H1 (cell line): ENCODE results near the gene ANAPC2. TPM values are rescaled to one million over a fixed set of nuclear protein-coding genes. Genes with fewer than 3 reads are reported as not detected.
A peak's percentile ranks its signal among the peaks of the same experiment; 100 is the strongest.

Experiments used
- ASH2L ChIP-seq: fragments of 200-600, 300-600 bp; sonication (generic); IDR thresholded peaks from one replicate; pipeline ENCODE4 v1.7.1; 2017; ENCODE audit warnings: low read length
- BRCA1 ChIP-seq: IDR thresholded peaks from 2 replicates; pipeline ENCODE4 v1.6.1; 2012; ENCODE audit warnings: low read depth, low read length, improper control_type of control experiment
- CHD2 ChIP-seq: IDR thresholded peaks from 2 replicates; pipeline ENCODE4 v1.6.1; 2012; ENCODE audit warnings: low read length, improper control_type of control experiment
- EP300 ChIP-seq, 2 experiments: IDR thresholded peaks; 1 replicate in 1 of 2; 2 replicates in 1 of 2; pipeline ENCODE4 v1.6.1; 2011 to 2012; ENCODE audit warnings: low read depth in 2 of 2, low read length in 2 of 2, mild to moderate bottlenecking in 2 of 2, borderline replicate concordance in 1 of 2, inconsistent platforms in 1 of 2, moderate library complexity in 1 of 2
- KDM5A ChIP-seq: fragments of 200-600 bp; IDR thresholded peaks from 2 replicates; pipeline ENCODE4 v1.7.1; 2012; ENCODE audit warnings: mild to moderate bottlenecking, low read length, inconsistent platforms, mixed read lengths
- NRF1 ChIP-seq: IDR thresholded peaks from 2 replicates; pipeline ENCODE4 v1.6.1; 2011; ENCODE audit warnings: mild to moderate bottlenecking, low read depth, low read length, improper control_type of control experiment
- PHF8 ChIP-seq: fragments of 200-600 bp; sonication (generic); conservative IDR thresholded peaks from 2 replicates; pipeline ENCODE4 v1.7.1; 2012; ENCODE audit warnings: low read depth, mild to moderate bottlenecking, inconsistent platforms, low read length, moderate library complexity
- RAD21 ChIP-seq, 2 experiments: IDR thresholded peaks in 1 of 2; conservative IDR thresholded peaks in 1 of 2; 2 replicates each; pipeline ENCODE4 v1.6.1; 2011; ENCODE audit warnings: low read depth in 2 of 2, low read length in 2 of 2, improper control_type of control experiment in 1 of 2, inconsistent platforms in 1 of 2, mild to moderate bottlenecking in 1 of 2, moderate library complexity in 1 of 2
- RBBP5 ChIP-seq: IDR thresholded peaks from 2 replicates; pipeline ENCODE4 v1.7.1; 2012; ENCODE audit warnings: low read depth, mild to moderate bottlenecking, inconsistent platforms, low read length, moderate library complexity, borderline replicate concordance
- SIN3A ChIP-seq, 2 experiments: IDR thresholded peaks in 1 of 2; conservative IDR thresholded peaks in 1 of 2; 2 replicates each; pipeline ENCODE4 v1.6.1; 2011 to 2012; ENCODE audit warnings: low read length in 2 of 2, improper control_type of control experiment in 1 of 2, low read depth in 1 of 2, mild to moderate bottlenecking in 1 of 2
- SIRT6 ChIP-seq: IDR thresholded peaks from one replicate; pipeline ENCODE4 v1.7.1; 2012; ENCODE audit warnings: low read length, inconsistent platforms
- SIX5 ChIP-seq: IDR thresholded peaks from 2 replicates; pipeline ENCODE4 v1.6.1; 2011; ENCODE audit warnings: mild to moderate bottlenecking, low read depth, low read length
- SP1 ChIP-seq: IDR thresholded peaks from 2 replicates; pipeline ENCODE4 v1.6.1; 2011; ENCODE audit warnings: low read depth, low read length
- SP2 ChIP-seq: IDR thresholded peaks from 2 replicates; pipeline ENCODE4 v1.6.1; 2012; ENCODE audit warnings: mild to moderate bottlenecking, low read length, inconsistent platforms
- SRF ChIP-seq: IDR thresholded peaks from 2 replicates; pipeline ENCODE4 v1.6.1; 2011; ENCODE audit warnings: mild to moderate bottlenecking, low read depth, low read length, moderate library complexity
- TBP ChIP-seq: IDR thresholded peaks from 2 replicates; pipeline ENCODE4 v1.6.1; 2011; ENCODE audit warnings: low read depth, low read length, improper control_type of control experiment
- TCF12 ChIP-seq: IDR thresholded peaks from 2 replicates; pipeline ENCODE4 v1.6.1; 2011; ENCODE audit warnings: low read depth, mild to moderate bottlenecking, low read length
- TEAD4 ChIP-seq: IDR thresholded peaks from 2 replicates; pipeline ENCODE4 v1.6.1; 2012; ENCODE audit warnings: low read depth, low read length, inconsistent platforms, mixed read lengths
- YY1 ChIP-seq: IDR thresholded peaks from 2 replicates; pipeline ENCODE4 v1.6.1; 2011; ENCODE audit warnings: low read depth, mild to moderate bottlenecking, low read length
- ZNF274 ChIP-seq: IDR thresholded peaks from 2 replicates; pipeline ENCODE4 v1.7.0; 2012; ENCODE audit warnings: low read length, borderline replicate concordance; ENCODE audit errors: extremely low read depth
- polyA plus RNA-seq, 7 experiments: library from polyadenylated mRNA; depleted of rRNA in 3 of 7; stranded (reverse) in 5 of 7; unstranded in 2 of 7; fragments of >200 nt in 5 of 7; fragments of 200-250 nt in 2 of 7; gene quantifications; 1 replicate in 5 of 7; 2 replicates in 1 of 7; 4 replicates in 1 of 7; pipeline versions ENCODE4 v1.2.1 to v1.2.3, GENCODE V29; 2011 to 2013; ENCODE audit warnings: missing spikeins in 2 of 7, mixed read lengths in 2 of 7
- total RNA-seq: library from RNA; stranded (reverse); fragmentation: NEBNext Ultra II Directional; extraction: Animal tissue kit (Norgen Biotek cat#: 25700); gene quantifications from 2 replicates; pipeline ENCODE4 v1.2.1, GENCODE V29; 2021
- TF ChIP-seq, protein P1 (sequence below): IDR thresholded peaks from 2 replicates; pipeline ENCODE4 v1.6.1; 2011; ENCODE audit warnings: low read length, improper control_type of control experiment
- TF ChIP-seq, protein P2 (sequence below): IDR thresholded peaks from 2 replicates; pipeline ENCODE4 v1.6.1; 2011; ENCODE audit warnings: low read depth, mild to moderate bottlenecking, low read length; ENCODE audit not compliant: insufficient read depth

The ANAPC2 gene
- total and polyA plus RNA-seq, 2 of the 8 experiments (the other 6 are each of a cell fraction or from before 2014, with no cell fraction given), result 30.2 to 37.7 TPM

DNA sequence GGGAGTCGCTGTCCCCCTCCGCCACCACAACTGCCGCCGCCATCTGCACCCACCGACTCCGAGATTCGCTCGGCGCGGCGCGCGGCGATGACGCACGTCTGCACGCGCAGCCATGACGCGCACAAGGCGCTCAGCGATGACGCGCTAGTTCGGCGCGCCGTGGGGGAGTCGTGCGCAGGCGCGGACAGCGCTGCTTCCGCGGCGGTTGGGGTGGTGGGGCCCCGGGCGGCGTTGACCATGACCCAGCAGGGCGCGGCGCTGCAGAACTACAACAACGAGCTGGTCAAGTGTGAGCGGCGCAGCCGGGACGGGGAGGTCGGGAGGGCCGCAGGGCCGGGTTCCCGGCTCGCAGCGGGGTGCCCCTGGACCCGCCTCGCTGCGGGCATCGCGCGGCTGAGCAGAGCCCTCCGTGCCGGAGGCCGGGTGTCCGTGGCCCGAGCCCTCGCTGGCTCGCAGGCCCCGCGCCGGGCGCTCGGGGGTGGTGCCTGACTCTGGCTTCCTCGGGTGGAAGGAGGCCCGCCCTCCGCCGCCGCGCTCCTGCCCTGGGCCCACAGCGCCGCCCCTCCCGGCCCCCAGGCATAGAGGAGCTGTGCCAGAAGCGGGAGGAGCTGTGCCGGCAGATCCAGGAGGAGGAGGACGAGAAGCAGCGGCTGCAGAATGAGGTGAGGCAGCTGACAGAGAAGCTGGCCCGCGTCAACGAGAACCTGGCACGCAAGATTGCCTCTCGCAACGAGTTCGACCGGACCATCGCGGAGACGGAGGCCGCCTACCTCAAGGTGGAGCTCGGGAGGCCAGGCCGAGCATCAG, at the start of gene ANAPC2, which contains the start of gene SSNA1 (continued):
- TF ChIP-seq, protein P1, sequence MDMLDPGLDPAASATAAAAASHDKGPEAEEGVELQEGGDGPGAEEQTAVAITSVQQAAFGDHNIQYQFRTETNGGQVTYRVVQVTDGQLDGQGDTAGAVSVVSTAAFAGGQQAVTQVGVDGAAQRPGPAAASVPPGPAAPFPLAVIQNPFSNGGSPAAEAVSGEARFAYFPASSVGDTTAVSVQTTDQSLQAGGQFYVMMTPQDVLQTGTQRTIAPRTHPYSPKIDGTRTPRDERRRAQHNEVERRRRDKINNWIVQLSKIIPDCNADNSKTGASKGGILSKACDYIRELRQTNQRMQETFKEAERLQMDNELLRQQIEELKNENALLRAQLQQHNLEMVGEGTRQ, result no peak
- TF ChIP-seq NRF1 (peak; percentile 76), YY1 (peak; percentile 91), KDM5A (peak; percentile 99), SIRT6 (no peak), CHD2 (0 out of 2 replicates have a peak, but pooled peaks have one; percentile 68), BRCA1 (peak; percentile 75; the same call in 1 of the 2 replicates), RBBP5 (peak; percentile 71; the same call in 1 of the 2 replicates), TBP (peak; percentile 90), SP1 (peak; percentile 73), SIN3A (conservative IDR thresholded peaks at IDR 0.05 in 1 of 2, IDR thresholded peaks at IDR 0.05 in 1 of 2; ENCODE audit: low read depth in 1 of 2, low read length in 2 of 2) (peak in 1 of 2 experiments; percentile 99; a peak in 2 of 4 replicates), ZNF274 (no peak), TCF12 (0 out of 2 replicates have a peak, but pooled peaks have one; percentile 7), SIX5 (peak; percentile 38; the same call in 1 of the 2 replicates), SP2 (no peak), RAD21 (IDR thresholded peaks at IDR 0.05 in 1 of 2, conservative IDR thresholded peaks at IDR 0.05 in 1 of 2; ENCODE audit: low read depth in 2 of 2, low read length in 2 of 2) (peak; percentile 34 to 45; a peak in 3 of 4 replicates), TEAD4 (peak; percentile 19; the same call in 1 of the 2 replicates), ASH2L (peak; percentile 90), EP300 (IDR thresholded peaks at IDR 0.05; ENCODE audit: borderline replicate concordance in 1 of 2, low read depth in 2 of 2, low read length in 2 of 2) (peak in 1 of 2 experiments; percentile 25; a peak in 1 of 3 replicates), SRF (peak; percentile 98), PHF8 (peak; percentile 88)
- TF ChIP-seq, protein P2, sequence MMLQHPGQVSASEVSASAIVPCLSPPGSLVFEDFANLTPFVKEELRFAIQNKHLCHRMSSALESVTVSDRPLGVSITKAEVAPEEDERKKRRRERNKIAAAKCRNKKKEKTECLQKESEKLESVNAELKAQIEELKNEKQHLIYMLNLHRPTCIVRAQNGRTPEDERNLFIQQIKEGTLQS, result peak; percentile 100
